GM10266 (cell line): Measurements from ENCODE around the gene ATAT1.

ENCODE experiments used
- DNase-seq: peaks from one replicate; pipeline ENCODE4 v3.0.0; 2012; ENCODE audit errors: extremely low spot score
- TF ChIP-seq, protein P1 (sequence below): IDR thresholded peaks from 2 replicates; pipeline ENCODE4 v1.5.1; 2012; ENCODE audit warnings: mild to moderate bottlenecking, low read depth; ENCODE audit not compliant: control insufficient read depth, insufficient read depth; ENCODE audit errors: missing control alignments

The ATAT1 gene

DNA sequence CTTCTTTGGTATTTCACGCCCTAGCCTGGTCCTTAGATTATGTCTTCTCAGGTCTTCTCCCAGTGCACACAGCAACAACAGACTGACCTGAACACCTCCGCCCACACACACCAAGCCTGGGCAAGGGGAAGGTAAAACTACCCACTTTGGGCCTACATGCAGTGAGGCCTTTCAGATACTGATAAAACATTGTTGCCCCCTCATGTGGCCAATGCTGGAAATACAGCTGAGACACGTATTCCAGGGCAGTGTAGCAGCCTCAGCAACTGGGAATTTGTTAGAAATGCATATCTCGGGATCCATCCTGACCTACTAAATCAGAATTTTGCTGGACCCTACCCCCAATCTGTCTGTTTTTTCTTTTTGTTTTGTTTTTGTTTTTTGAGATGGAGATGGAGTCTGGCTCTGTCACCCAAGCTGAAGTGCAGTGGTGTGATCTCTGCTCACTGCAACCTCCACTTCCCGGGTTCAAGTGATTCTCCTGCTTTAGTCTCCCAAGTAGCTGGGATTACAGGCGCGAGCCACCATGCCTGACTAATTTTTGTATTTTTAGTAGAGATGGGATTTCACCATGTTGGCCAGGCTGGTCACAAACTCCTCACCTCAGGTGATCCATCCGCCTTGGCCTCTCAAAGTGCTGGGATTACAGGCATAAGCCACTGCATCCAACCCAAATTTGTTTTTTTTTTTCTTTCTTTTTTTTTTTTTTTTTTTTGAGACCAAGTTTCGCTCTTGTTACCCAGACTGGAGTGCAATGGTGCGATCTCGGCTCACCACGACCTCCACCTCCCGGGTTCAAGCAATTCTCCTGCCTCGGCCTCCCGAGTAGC lies 29.1 kb upstream of the ATAT1 start:
- DNase-seq = peak; percentile 79
- TF ChIP-seq, protein P1, sequence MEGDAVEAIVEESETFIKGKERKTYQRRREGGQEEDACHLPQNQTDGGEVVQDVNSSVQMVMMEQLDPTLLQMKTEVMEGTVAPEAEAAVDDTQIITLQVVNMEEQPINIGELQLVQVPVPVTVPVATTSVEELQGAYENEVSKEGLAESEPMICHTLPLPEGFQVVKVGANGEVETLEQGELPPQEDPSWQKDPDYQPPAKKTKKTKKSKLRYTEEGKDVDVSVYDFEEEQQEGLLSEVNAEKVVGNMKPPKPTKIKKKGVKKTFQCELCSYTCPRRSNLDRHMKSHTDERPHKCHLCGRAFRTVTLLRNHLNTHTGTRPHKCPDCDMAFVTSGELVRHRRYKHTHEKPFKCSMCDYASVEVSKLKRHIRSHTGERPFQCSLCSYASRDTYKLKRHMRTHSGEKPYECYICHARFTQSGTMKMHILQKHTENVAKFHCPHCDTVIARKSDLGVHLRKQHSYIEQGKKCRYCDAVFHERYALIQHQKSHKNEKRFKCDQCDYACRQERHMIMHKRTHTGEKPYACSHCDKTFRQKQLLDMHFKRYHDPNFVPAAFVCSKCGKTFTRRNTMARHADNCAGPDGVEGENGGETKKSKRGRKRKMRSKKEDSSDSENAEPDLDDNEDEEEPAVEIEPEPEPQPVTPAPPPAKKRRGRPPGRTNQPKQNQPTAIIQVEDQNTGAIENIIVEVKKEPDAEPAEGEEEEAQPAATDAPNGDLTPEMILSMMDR = peak; percentile 85

DNA sequence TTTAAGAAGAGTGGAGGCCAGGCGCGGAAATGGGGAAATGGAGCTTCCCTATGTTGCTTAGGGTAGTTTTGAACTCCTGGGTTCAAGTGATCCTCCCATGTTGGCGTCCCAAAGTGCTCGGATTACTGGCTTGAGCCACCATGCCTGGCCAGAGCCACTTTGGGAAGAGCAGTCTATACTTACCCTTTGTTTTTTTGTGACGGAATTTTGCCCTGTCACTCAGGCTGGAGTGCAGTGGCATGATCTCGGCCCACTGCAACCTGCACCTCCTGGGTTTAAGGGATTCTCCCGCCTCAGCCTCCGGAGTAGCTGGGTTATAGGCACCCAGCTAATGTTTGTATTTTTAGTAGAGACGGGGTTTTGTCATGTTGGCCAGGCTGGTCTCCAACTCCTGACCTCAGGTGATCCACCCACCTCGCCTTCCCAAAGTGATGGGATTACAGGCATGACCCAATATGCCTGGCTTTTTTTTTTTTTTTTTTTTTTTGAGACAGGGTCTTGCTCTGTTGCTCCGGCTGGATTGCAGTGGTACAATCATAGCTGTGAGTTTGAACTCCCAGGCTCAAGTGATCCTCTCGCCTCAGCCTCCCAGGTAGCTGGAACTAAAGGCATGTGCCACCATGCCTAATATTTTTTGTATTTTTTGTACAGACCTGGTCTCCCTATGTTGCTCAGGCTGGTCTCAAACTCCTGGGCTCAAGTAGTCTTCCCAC lies 27.6 kb upstream of the ATAT1 start:
- TF ChIP-seq, protein P1 = no peak
- no peak for DNase-seq

DNA sequence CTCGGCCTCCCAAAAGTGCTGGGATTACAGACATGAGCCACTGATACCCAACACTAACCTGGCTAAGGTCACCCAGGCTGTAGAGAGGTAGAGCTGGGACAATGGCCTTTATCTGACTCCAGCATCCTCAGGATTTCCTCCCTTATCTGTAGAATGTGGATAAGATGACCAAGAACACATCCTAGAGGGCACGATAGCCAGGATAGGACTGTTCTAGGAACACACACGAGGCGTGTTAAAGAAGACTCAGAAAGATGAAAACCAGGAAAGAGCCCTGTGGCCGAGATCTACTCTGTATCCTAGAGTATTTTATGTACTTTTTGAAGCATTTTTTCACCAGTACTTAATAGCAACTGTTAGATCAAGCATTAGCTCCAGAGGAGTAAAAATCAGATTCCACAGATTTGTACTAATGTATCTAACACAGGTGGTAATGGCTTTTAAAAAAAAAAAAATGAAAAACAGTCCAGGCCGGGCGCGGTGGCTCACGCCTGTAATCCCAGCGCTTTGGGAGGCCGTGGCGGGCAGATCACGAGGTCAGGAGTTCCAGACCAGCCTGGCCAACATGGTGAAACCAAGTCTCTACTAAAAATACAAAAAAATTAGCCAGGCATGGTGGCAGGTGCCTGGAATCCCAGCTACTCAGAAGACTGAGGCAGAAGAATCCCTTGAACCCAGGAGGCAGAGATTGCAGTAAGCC lies 26.9 kb upstream of the ATAT1 start:
- DNase-seq = no peak

DNA sequence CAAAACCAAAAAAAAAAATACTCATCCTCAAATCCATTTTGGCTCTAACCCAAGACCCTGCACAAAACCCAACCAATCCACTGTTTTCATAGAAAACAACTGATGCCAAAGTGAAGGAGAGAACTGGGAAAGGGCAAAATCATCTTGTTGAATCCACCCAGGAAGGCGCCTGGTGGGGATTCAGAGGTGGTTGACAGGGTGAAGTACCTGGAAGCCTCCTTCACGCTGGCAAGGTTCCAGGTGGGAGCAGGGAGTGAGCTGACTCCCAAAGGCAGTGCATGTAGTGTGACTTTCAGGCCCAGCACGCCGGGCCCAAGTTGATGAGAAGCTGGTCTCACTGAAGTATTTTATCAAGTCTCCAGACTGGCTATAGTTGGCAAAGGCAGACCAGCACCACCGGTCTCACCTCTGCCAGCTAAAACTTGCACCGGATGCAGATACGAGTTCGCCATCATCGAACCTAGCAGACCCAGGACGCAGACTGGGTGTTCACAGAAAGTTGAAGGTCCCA lies 26.2 kb upstream of the ATAT1 start:
- TF ChIP-seq, protein P1 = no peak
- DNase-seq = no peak

More for the DNA sequence above, 26.9 kb upstream of the ATAT1 start:
- TF ChIP-seq, protein P1 = no peak

DNA sequence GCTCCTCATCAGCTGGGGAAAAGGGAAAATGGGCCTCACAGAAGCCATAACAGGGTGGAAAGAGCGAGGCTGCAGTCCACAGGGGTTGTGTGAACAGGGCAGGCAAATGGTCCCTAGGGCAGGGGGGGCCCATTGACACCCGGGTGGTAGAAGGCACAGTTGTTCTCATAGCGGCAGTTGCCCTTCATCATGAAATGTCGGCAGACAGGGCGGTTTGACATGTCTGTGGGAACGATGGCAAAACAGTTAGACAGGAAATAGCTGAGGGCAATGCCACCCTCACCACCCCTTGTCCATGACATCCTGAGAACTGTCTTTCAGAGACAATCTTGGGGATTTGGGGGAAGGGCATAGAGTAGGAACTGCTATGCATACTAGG lies 25.2 kb upstream of the ATAT1 start:
- TF ChIP-seq, protein P1 = no peak

DNA sequence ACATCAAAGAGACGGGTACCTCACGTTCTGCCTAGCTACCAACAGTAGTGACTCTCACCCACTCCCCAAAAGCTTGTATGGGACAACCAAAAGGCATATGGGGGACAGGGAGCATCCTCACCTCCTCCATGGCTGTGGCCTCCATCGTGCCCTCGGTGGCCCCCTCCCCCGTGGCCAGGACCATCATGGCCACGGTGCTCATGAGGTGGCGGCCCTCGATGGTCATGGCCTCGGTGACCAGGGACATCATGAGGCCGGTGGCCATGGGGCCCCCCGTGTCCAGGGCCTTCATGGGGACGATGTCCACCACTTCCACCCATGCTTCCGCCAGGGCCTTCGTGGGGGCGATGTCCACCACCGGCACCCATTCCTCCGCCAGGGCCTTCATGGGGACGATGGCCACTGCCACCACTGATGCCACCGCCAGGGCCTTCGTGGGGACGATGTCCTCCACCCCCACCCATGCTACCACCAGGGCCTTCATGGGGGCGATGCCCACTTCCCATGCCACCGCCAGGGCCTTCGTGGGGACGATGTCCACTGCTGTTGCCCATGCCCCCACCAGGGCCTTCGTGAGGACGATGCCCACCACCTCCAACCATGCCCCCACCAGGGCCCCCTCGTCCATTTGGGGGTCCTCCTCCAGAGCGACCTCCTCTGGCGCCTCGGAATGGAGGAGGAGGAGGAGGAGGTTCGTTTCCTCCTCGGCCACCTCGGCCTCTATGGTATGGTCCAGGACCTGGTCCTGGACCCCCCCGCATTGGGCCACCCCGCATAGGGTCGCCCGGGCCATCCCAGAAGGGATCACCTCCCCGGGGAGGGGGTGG lies 24.6 kb upstream of the ATAT1 start:
- no peak for DNase-seq
- TF ChIP-seq, protein P1 = no peak

More for the DNA sequence above, 25.2 kb upstream of the ATAT1 start:
- DNase-seq = no peak
